Stimulated activated CD4-positive, alpha-beta T cell treated with anti-CD3 and anti-CD28 coated beads, Interleukin-15, amount 100 ng/mL, for 1 hour (primary cell): Measurements from ENCODE around the gene NFRKB.
"Not testable (repeated sequence)": the region's sequence is repeated elsewhere in the genome, so short reads cannot be mapped to it uniquely, and the experiment has no call there.

Experiments used
- DNase-seq, 2 donors: peaks; one replicate each; pipeline ENCODE4 v3.0.0-alpha.2; 2020; ENCODE audit warnings: low read depth in 1 of 2, low spot score in 1 of 2

NFRKB gene

GRCh38 chr11:129894278-129895125 is 876 bp downstream of the NFRKB start:
- no peak for DNase-seq

GRCh38 chr11:129888451-129888850 is 6.9 kb downstream of the NFRKB start:
- no peak for DNase-seq

- DNase-seq = no peak
Observed at GRCh38 chr11:129885381-129885780, 10.0 kb downstream of the NFRKB start.

GRCh38 chr11:129884581-129884980 is 10.8 kb downstream of the NFRKB start:
- no peak for DNase-seq

GRCh38 chr11:129881570-129882170 is 13.7 kb downstream of the NFRKB start:
- peak; percentile 13 to 30 for DNase-seq

GRCh38 chr11:129880311-129880710 is 15.1 kb downstream of the NFRKB start:
- DNase-seq = no peak

- DNase-seq = no peak
Observed at GRCh38 chr11:129871914-129872313, 23.5 kb downstream of the NFRKB start.

- DNase-seq = not testable (repeated sequence)
Observed at GRCh38 chr11:129868626-129869025, 26.8 kb downstream of the NFRKB start.

- no peak for DNase-seq
Observed at GRCh38 chr11:129866311-129866710, 29.1 kb downstream of the NFRKB start.

- DNase-seq = no peak
Observed at GRCh38 chr11:129865701-129866100, 29.7 kb downstream of the NFRKB start.

- DNase-seq = no peak
Observed at GRCh38 chr11:129864811-129865210, 30.6 kb downstream of the NFRKB start.

GRCh38 chr11:129861702-129862522 is 33.5 kb downstream of the NFRKB start:
- no peak for DNase-seq

- no peak for DNase-seq
Observed at GRCh38 chr11:129856036-129856435, 39.3 kb downstream of the NFRKB start.

- no peak for DNase-seq
Observed at GRCh38 chr11:129855086-129855485, 40.3 kb downstream of the NFRKB start.

GRCh38 chr11:129854232-129854805 is 41.1 kb downstream of the NFRKB start:
- DNase-seq = no peak

- DNase-seq = peak; percentile 4 to 45
Observed at GRCh38 chr11:129853518-129854231, 41.7 kb downstream of the NFRKB start.

- DNase-seq = no peak
Observed at GRCh38 chr11:129852125-129852740, 43.1 kb downstream of the NFRKB start.

- DNase-seq = no peak
Observed at GRCh38 chr11:129849447-129850130, 45.8 kb downstream of the NFRKB start.

GRCh38 chr11:129847361-129847760 is 48.0 kb downstream of the NFRKB start:
- DNase-seq = not testable (repeated sequence)
